GM19025 (cell line): ENCODE results near the gene HEXIM2.
A peak's percentile ranks its signal among the peaks of the same experiment; 100 is the strongest.

Experiments
- ATAC-seq: cut with Tn5 transposase; IDR thresholded peaks from one replicate; pipeline ENCODE4 v1.9.1; 2021; ENCODE audit warnings: mild to moderate bottlenecking, low read depth, moderate library complexity; ENCODE audit not compliant: unreplicated experiment

The HEXIM2 gene

DNA sequence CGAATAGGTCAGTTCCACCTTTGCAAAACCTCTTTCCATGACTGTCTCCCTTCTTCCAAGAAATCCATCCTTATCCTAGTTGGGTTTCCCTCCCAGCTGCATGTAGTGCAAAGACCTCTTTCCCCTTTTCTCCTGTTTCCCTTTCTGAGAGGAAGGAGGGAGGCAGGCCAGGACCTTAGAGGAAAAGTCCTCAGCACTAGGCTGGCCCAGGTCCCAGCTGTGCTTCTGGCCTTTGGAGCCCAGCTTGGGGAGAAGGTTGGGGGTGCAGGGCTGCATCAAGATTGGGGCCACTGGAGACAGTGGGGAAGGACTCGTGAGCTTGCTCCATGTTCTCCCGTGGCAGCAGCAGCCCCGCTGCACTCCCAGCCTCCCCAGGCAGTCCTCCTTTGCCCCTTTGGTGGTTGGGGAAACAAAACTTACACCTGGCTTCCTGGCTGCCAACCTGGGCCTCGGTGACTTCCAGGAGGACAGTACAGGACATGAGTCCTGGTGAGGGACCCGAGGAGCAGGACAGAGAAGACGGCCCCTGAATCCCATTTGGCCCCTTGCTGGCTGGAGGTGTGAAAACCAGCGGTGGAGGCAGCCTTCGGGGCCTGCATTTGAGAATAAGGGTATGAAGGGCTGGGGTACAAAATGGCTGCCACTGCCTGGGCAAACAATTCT, 481 bp downstream of the HEXIM2 start:
- no peak for ATAC-seq

- ATAC-seq, result no peak
Measured at GRCh38 chr17:45164734-45165269, 3.1 kb downstream of the HEXIM2 start.

DNA sequence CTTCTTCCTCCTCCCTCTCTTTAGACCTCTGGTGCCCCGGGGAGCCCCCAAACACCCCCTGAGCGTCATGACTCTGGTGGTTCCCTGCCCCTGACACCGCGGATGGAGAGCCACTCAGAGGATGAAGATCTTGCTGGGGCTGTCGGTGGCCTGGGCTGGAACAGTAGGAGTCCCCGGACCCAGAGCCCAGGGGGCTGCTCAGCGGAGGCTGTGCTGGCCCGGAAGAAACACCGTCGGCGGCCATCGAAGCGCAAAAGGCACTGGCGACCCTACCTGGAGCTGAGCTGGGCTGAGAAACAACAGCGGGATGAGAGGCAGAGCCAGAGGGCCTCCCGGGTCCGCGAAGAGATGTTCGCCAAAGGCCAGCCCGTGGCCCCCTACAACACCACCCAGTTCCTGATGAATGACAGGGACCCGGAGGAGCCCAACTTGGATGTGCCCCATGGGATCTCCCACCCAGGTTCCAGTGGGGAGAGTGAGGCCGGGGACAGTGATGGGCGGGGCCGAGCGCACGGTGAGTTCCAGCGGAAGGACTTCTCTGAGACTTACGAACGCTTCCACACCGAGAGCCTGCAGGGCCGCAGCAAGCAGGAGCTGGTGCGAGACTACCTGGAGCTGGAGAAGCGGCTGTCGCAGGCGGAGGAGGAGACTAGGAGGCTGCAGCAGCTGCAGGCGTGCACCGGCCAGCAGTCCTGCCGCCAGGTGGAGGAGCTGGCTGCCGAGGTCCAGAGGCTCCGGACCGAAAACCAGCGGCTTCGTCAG, 7.5 kb downstream of the HEXIM2 start:
- no peak for ATAC-seq

GRCh38 chr17:45170280-45170930, 8.7 kb downstream of the HEXIM2 start:
- no peak for ATAC-seq

DNA sequence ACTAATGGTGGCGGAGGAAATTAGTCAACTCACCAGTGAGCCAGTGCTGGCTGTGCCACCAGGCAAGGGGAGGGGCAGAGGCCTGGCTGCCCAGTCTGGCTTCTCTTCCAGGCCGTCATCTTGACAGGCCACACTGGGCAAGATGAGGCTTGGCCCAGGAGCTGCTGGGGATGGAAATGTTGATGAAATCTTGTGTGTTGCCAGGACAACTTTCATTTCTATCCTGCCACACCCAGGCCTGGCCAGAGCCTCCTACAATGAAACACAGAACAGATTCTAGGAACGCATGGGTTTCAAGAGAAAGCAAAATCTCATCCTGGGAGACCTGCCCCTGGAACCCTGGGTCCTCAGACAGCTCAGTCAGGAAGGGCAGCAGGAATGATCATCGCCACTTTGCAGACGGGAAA, 9.3 kb downstream of the HEXIM2 start:
- no peak for ATAC-seq

GRCh38 chr17:45171338-45172231, 9.9 kb downstream of the HEXIM2 start:
- no peak for ATAC-seq

DNA sequence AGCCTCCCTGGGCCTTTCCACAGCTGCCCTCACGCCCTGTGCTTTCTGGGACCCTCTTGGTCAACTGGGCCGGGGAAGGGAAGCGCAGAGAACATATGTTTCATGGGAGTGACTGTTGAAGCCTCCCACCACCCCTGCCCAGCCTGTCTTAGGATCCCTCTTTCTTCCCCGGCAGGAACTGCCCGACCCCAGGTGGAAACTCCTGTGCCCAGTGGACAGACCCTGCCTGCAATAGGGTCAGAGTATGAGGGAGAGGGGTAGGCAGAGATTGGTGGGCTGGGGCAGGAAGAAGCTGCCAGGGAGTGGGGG, 10.5 kb downstream of the HEXIM2 start:
- ATAC-seq, result no peak

- no peak for ATAC-seq
Measured at GRCh38 chr17:45172541-45173286, 11.0 kb downstream of the HEXIM2 start.

DNA sequence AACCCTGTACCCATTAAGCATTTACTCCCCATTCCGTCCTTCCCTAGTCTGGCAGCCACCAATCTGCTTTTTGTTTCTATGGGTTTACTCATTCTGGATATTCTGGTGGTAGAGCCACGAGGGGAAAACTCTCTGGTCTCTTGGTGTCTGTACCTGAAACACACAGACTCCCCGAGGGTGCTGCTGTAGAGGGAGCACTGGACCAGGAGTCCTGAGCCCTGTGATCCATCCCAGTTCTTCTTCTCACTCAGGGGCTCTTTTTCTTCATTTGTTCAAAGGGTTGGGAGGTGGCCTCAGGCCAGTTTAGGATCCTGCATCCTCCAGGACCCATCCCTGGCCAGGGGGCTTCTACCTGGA, 14.1 kb downstream of the HEXIM2 start:
- ATAC-seq, result no peak

GRCh38 chr17:45177563-45177962, 15.9 kb downstream of the HEXIM2 start:
- ATAC-seq, result no peak

DNA sequence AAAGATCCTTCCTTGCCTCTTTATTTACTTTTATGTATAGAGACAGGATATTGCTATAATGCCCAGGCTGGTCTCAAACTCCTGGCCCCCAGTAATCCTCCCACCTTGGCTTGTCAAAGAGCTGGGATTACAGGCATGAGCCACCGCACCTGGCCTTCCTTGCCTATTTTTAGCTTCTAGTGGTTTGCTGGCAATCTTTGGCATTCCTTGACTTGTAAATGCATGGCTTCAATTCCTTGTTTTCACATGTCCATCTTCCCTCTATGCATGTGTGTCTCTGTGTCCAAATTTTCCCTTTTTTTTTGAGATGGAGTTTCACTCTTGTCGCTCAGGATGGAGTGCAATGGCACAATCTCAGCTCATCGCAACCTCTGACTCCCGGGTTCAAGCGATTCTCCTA, 22.5 kb downstream of the HEXIM2 start:
- ATAC-seq, result no peak

- no peak for ATAC-seq
Measured at GRCh38 chr17:45186801-45187354, 25.2 kb downstream of the HEXIM2 start.

- no peak for ATAC-seq
Measured at GRCh38 chr17:45189009-45189408, 27.3 kb downstream of the HEXIM2 start.

DNA sequence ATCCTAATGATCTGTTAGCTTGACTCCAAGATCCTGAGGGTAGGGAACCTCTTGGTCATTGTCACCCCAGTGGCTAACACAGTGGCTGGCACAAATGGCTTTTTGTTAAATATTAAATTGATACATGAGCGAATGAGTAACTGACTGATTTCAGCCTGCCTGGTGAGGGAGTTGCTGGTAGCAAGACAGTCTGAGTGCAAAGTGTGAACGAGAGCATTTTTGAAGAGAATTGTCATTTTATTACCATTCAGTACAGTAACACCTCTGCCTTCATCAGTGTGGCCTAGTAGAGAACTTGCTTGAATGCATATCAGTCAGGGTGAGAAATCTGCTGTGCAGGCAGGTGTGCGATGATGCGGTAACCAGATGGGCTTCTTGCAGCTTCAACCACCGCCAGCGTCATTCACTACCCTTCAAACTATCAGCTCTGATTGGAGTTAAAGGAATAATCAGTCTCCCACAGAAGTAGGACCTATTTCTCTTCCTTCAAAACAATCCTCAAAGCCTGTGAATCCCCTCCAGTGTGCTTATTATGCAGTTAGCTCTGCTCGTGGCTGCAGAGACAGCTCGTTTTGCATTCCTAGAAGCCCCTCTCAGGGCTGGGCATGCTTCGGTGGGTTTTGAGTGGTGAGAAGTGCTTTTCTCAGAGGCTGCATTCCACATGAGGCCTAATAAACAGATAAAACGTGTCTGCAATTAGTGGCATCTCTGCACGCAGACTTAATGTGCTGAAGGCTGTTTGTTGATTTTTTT, 29.0 kb downstream of the HEXIM2 start:
- ATAC-seq, result no peak

DNA sequence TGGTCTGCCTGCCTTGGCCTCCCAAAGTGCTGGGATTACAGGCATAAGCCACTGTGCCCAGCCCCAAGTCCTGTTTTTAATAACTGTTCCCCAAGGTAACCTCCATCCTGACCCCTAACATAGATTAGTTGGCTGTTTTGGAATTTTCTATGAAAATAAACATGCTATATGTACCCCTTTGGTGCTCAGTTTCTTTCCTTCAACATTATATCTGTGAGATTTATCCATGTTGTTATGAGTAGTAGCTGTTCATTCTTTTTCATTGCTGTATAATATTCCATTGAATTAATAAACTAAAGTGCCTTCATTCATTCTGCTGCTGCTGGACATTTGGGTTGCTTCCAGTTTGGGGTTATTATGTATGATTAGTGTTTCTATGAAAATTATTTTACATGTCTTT, 33.7 kb downstream of the HEXIM2 start:
- ATAC-seq, result no peak

- ATAC-seq, result no peak
Measured at GRCh38 chr17:45197108-45197507, 35.4 kb downstream of the HEXIM2 start.

DNA sequence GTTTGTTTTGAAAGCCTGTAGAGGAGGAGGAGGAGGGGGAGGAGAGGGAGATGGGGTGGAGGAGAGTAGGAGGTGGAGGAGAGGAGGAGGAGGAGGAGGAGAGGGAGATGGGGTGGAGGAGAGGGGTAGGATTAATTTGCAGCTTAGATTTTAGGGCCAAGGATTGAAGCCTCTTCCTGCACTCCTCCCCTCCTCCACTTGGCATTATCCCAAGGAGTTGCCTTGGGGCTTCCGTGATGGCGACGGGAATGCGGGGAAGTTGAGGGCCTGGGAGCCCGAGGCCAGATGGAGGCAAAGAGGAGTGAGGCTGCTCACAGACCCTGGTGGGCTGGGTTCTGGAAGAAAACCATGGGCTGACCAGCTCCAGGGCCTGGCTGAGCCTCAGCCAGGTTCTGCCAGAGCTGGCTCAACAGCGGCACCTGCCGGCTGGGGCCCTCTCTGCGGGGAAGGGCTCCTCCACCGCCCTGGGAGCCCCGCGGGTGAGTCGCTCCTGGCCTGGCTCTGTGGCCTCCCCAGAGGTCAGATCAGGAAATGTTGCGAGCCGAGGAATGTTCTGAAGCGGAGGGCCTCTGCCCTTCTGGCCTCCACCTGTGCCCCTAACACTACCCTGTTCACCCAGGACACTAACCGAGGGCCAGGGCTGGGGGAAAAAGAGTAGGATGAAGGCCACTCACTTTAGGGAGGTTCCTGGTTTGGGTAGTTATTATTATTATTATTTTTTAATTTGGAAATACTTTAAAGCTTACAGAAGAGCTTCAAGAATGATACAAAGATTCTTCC, 36.1 kb downstream of the HEXIM2 start:
- peak; percentile 82 for ATAC-seq

GRCh38 chr17:45200701-45201100, 39.0 kb downstream of the HEXIM2 start:
- ATAC-seq, result no peak
